Measurements from ENCODE around the gene ADNP. TPM values are rescaled to one million over a fixed set of nuclear protein-coding genes. Genes with fewer than 3 reads are reported as not detected.
A peak's percentile ranks its signal among the peaks of the same experiment; 100 is the strongest.
"Not testable (repeated sequence)": the region's sequence is repeated elsewhere in the genome, so short reads cannot be mapped to it uniquely, and the experiment has no call there.

ADNP gene
- 10 to 100 TPM; 70.7 to 90.4 TPM for total RNA-seq

- peak within 1 kb of the TSS; percentile 97 for H3K4me3 Mint-ChIP-seq
- POLR2A ChIA-PET: interaction anchor here (0.6 to 1.1 kb wide), 3 partner anchors 26 to 291 kb away, joined by 3 to 8 read pairs (median 3); partner anchors contain the start of gene BCAS4
- H3K9me3 Mint-ChIP-seq: no peaks in the 10 kb centered on the region
- H3K36me3 Mint-ChIP-seq (ENCODE audit: low read depth): peaks cover 66% of the 10 kb centered on the region
- DNase-seq: peak; percentile 90
- H3K27ac Mint-ChIP-seq: peak within 1 kb of the TSS; percentile 97
- CTCF ChIA-PET: interaction anchor here (0.7 to 5.5 kb wide), 16 partner anchors 11 to 143 kb away, joined by 3 to 49 read pairs (median 5); partner anchors contain the start of genes BCAS4, DPM1 and MOCS3
- H3K27me3 Mint-ChIP-seq: no peaks in the 10 kb centered on the region
- H3K4me1 Mint-ChIP-seq: peaks cover 39% of the 10 kb centered on the region
Measured at GRCh38 chr20:50931306-50932015, at the start of gene ADNP. TSS of gene ADNP (minus strand) at chr20:50931437. CDS start at chr20:50903996, 27,441 bp downstream.

DNA sequence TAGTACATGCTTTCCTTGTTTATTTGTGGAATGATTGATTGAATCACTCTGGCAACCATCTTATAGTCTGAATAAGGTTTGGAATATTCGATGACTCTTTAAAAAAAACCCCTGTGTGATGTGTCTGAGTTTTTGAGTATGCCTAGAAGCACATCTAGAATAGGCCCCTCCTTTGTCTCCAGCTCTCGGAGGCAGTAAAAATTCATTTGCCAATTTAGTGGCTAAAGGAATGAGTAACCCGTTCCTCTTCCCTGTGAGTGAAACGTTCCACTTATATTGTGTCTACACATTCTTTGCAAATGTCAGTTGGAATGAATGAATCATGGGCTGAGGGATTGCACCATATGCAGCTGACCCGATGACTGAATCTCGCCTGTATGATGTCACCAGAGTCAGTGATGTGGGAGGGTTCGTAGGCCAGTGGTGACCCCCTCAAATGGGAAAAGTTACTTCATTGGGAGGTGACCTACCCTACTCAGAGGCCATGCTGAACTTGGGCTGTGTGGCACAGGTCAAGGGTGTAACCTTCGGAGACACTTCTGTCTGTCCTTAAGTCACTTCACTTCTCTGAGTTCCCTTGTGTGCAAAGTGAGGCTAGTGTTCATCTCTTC lies 48.9 kb upstream of the ADNP start:
- H3K9me3 Mint-ChIP-seq: no peaks in the 10 kb centered on the region
- H3K4me3 Mint-ChIP-seq: no peak overlapping the region
- ChIA-PET CTCF (interaction anchor here (0.9 to 2.6 kb wide), 6 partner anchors 10 to 665 kb away, joined by 3 to 10 read pairs (median 3); partner anchors contain the start of genes DPM1 and MOCS3), POLR2A (interaction anchor here (0.6 kb wide), 1 partner anchor 330 kb away, joined by 3 read pairs; no protein-coding TSS in a partner anchor)
- no peak for DNase-seq
- peaks cover 4% of the 10 kb centered on the region for H3K4me1 Mint-ChIP-seq
- peaks cover 33% of the 10 kb centered on the region for H3K27me3 Mint-ChIP-seq
- no peaks in the 10 kb centered on the region for H3K36me3 Mint-ChIP-seq (ENCODE audit: low read depth)
- H3K27ac Mint-ChIP-seq: no peak overlapping the region

DNA sequence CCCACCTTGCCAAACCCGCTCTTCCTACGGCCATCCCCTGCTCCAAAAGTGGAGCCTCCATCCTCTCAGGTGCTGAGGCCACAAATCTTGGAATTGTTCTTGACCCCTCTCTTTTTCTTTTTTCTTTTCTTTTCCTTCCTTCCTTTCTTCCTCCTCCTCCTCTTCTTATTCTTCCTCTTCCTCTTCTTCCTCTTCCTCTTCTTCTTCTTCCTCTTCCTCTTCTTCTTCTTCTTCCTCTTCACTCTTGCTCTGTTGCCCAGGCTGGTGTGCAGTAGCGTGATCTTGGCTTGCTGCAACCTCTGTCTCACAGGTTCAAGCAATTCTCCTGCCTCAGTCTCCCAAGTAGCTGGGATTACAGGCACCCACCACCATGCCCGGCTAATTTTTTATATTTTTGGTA lies 47.3 kb upstream of the ADNP start:
- H3K9me3 Mint-ChIP-seq; H3K27ac Mint-ChIP-seq; CTCF ChIA-PET; H3K4me1 Mint-ChIP-seq; DNase-seq; H3K4me3 Mint-ChIP-seq; H3K36me3 Mint-ChIP-seq (ENCODE audit: low read depth); POLR2A ChIA-PET: not testable (repeated sequence)
- peaks cover 27% of the 10 kb centered on the region for H3K27me3 Mint-ChIP-seq

DNA sequence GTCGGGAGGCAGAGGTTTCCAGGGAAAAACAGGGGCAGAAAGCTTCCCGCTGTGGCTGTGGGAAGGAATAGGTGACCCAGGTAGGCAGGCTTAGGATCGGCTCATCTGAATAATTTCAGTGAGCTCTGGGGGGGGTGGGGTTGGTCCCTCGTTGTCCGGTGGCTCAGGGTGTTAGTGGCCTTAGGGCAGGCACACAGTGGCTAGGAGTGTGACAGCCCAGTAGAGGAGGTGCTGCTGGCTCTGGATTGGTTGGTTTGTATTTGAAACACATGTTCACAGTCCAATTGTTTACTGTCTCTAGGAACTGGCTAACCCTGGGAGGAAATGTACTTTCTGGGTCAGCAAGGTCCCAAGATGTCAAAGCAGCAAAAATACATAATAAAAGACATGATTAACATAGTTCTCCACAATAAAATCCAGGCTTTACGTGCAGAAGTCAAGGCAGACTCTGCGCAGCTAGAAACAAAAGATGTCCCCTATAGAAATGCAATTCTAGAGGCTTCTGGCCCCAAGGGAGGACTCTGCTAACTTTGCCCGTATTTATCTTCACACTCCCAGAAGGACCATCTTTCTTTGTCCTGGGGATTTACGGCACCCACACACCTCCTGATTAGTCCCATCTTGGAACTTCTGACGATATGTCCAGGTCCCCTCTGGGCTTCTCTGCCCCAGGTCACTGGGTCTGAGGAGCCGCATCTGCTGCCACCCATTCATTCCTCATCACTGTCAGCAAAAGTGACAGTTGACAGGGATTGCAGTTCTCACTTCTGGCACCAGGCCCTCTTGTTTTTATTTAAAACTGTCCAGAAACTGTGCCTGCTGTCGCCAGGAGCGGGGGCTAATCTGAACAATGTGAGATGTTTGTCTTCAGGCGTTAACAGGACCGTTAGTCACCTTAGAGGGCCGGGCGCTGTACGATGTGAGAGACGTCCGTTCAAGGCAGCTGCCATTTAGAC lies 46.1 kb upstream of the ADNP start:
- Mint-ChIP-seq H3K9me3 (no peaks in the 10 kb centered on the region), H3K27ac (no peak overlapping the region), H3K27me3 (peaks cover 19% of the 10 kb centered on the region), H3K4me1 (peaks cover 4% of the 10 kb centered on the region), H3K36me3 (ENCODE audit: low read depth) (no peaks in the 10 kb centered on the region), H3K4me3 (no peak overlapping the region)
- POLR2A ChIA-PET: no interaction called here
- CTCF ChIA-PET: interaction anchor here (1.1 kb wide), 1 partner anchor 329 kb away, joined by 3 read pairs; no protein-coding TSS in a partner anchor
- DNase-seq: no peak

- peaks cover 19% of the 10 kb centered on the region for H3K27me3 Mint-ChIP-seq
- DNase-seq: no peak
- no peaks in the 10 kb centered on the region for H3K9me3 Mint-ChIP-seq
- no peak overlapping the region for H3K4me3 Mint-ChIP-seq
- POLR2A ChIA-PET: no interaction called here
- no peaks in the 10 kb centered on the region for H3K36me3 Mint-ChIP-seq (ENCODE audit: low read depth)
- no peak overlapping the region for H3K27ac Mint-ChIP-seq
- peaks cover 2% of the 10 kb centered on the region for H3K4me1 Mint-ChIP-seq
- CTCF ChIA-PET: interaction anchor here (0.7 kb wide), 1 partner anchor 348 kb away, joined by 3 read pairs; no protein-coding TSS in a partner anchor
Measured at GRCh38 chr20:50975701-50976330, 44.6 kb upstream of the ADNP start.

GRCh38 chr20:50969912-50970311 lies 38.7 kb upstream of the ADNP start:
- no peak for DNase-seq
- ChIA-PET CTCF (interaction anchor here (1.0 to 1.4 kb wide), 3 partner anchors 10 to 23 kb away, joined by 3 to 4 read pairs (median 3); no protein-coding TSS in a partner anchor), POLR2A (no interaction called here)
- Mint-ChIP-seq H3K36me3 (ENCODE audit: low read depth) (no peaks in the 10 kb centered on the region), H3K27me3 (peaks cover 2% of the 10 kb centered on the region), H3K4me1 (no peaks in the 10 kb centered on the region), H3K4me3 (no peak overlapping the region), H3K27ac (no peak overlapping the region), H3K9me3 (no peaks in the 10 kb centered on the region)

DNA sequence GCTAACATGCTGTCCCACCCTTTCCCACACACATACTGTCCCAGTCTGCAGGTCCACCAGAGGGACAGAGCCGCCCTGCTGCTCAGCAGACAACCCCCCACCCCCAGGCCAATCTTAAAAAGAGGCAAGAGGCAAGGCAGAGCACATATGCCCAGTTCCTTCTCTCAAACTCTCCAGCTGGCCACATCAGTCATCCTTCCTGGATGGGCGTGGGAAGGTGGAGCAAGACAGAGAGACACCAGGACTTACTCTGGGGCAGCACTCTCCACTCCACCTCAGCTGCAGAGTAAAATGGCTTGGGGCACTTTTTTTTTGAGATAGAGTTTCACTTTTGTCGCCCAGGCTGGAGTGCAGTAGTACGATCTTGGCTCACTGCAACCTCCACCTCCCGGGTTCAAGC lies 38.2 kb upstream of the ADNP start:
- H3K9me3 Mint-ChIP-seq: no peaks in the 10 kb centered on the region
- no peak overlapping the region for H3K27ac Mint-ChIP-seq
- no peaks in the 10 kb centered on the region for H3K4me1 Mint-ChIP-seq

DNA sequence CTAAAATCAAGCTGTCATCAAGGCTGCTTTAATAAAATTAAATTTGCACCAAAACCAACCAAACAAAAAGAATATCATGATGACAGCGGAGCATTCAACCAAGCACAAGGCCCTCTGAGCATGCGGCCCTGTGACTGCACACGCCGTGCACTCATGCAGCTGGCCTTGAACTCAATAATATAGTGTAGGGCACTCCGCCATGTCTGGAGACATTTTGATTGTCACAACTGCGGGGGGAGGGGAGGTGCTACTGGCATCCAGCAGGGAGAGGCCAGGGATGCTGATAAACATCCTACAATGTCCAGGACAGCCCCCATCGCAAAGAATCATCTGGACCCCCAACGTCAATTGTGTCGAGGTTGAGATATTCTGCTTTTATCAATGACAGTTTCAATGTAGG lies 37.1 kb upstream of the ADNP start:
- Mint-ChIP-seq H3K4me3 (no peak overlapping the region), H3K36me3 (ENCODE audit: low read depth) (no peaks in the 10 kb centered on the region), H3K9me3 (no peaks in the 10 kb centered on the region), H3K27ac (no peak overlapping the region), H3K27me3 (no peaks in the 10 kb centered on the region), H3K4me1 (no peaks in the 10 kb centered on the region)
- CTCF ChIA-PET: no interaction called here
- POLR2A ChIA-PET: no interaction called here
- DNase-seq: no peak

More for the DNA sequence above, 38.2 kb upstream of the ADNP start:
- POLR2A ChIA-PET: no interaction called here
- no peak for DNase-seq
- no peaks in the 10 kb centered on the region for H3K27me3 Mint-ChIP-seq
- H3K36me3 Mint-ChIP-seq (ENCODE audit: low read depth): no peaks in the 10 kb centered on the region
- CTCF ChIA-PET: interaction anchor here (1.0 to 1.4 kb wide), 2 partner anchors 10 to 23 kb away, joined by 3 read pairs; no protein-coding TSS in a partner anchor
- H3K4me3 Mint-ChIP-seq: no peak overlapping the region

- no peak overlapping the region for H3K27ac Mint-ChIP-seq
- CTCF ChIA-PET: interaction anchor here (1.1 kb wide), 1 partner anchor 173 kb away, joined by 6 read pairs; no protein-coding TSS in a partner anchor
- no peaks in the 10 kb centered on the region for H3K27me3 Mint-ChIP-seq
- no peaks in the 10 kb centered on the region for H3K4me1 Mint-ChIP-seq
- POLR2A ChIA-PET: no interaction called here
- H3K36me3 Mint-ChIP-seq (ENCODE audit: low read depth): no peaks in the 10 kb centered on the region
- no peaks in the 10 kb centered on the region for H3K9me3 Mint-ChIP-seq
- no peak overlapping the region for H3K4me3 Mint-ChIP-seq
- DNase-seq: no peak
Measured at GRCh38 chr20:50967586-50967985, 36.3 kb upstream of the ADNP start.

- Mint-ChIP-seq H3K36me3 (ENCODE audit: low read depth) (peaks cover 6% of the 10 kb centered on the region), H3K9me3 (no peaks in the 10 kb centered on the region), H3K4me1 (peaks cover 43% of the 10 kb centered on the region), H3K27me3 (no peaks in the 10 kb centered on the region), H3K27ac (peak overlapping the region; percentile 57), H3K4me3 (peak overlapping the region; percentile 87)
- POLR2A ChIA-PET: no interaction called here
- CTCF ChIA-PET: interaction anchor here (0.5 to 1.3 kb wide), 5 partner anchors 11 to 1071 kb away, joined by 3 read pairs; partner anchors contain the start of gene BCAS4
- no peak for DNase-seq
Measured at GRCh38 chr20:50959543-50960126, 28.4 kb upstream of the ADNP start.

- Mint-ChIP-seq H3K27ac (peak within 1 kb of the TSS; percentile 96), H3K4me3 (peak within 1 kb of the TSS; percentile 87), H3K27me3 (no peaks in the 10 kb centered on the region), H3K9me3 (no peaks in the 10 kb centered on the region), H3K4me1 (peaks cover 48% of the 10 kb centered on the region), H3K36me3 (ENCODE audit: low read depth) (peaks cover 7% of the 10 kb centered on the region)
- POLR2A ChIA-PET: interaction anchor here (1.4 kb wide), 1 partner anchor 168 kb away, joined by 5 read pairs; no protein-coding TSS in a partner anchor
- CTCF ChIA-PET: interaction anchor here (0.9 to 2.6 kb wide), 10 partner anchors 13 to 169 kb away, joined by 3 to 25 read pairs (median 5); partner anchors contain the start of genes ADNP and BCAS4
- DNase-seq: peak; percentile 91
Measured at GRCh38 chr20:50958615-50959542, 27.6 kb upstream of the ADNP start, which contains the start of gene MOCS3. TSS of gene MOCS3 (plus strand) at chr20:50958818. CDS start at chr20:50958843, 25 bp downstream.
